GM19035 (cell line): Measurements from ENCODE around the gene ZNF77.
A peak's percentile ranks its signal among the peaks of the same experiment; 100 is the strongest.
"Not testable (repeated sequence)": the region's sequence is repeated elsewhere in the genome, so short reads cannot be mapped to it uniquely, and the experiment has no call there.

Source experiments
- ATAC-seq: cut with Tn5 transposase; IDR thresholded peaks from one replicate; pipeline ENCODE4 v1.9.1; 2021; ENCODE audit not compliant: unreplicated experiment

Gene ZNF77

GRCh38 chr19:2970201-2970835, 25.5 kb upstream of the ZNF77 start:
- ATAC-seq = no peak

GRCh38 chr19:2969104-2969504, 24.3 kb upstream of the ZNF77 start:
- ATAC-seq = no peak

- no peak for ATAC-seq
Observed at GRCh38 chr19:2967972-2968371, 23.2 kb upstream of the ZNF77 start.

- no peak for ATAC-seq
Observed at GRCh38 chr19:2964874-2965273, 20.1 kb upstream of the ZNF77 start.

GRCh38 chr19:2963631-2964030, 18.9 kb upstream of the ZNF77 start:
- not testable (repeated sequence) for ATAC-seq

GRCh38 chr19:2963122-2963521, 18.4 kb upstream of the ZNF77 start:
- no peak for ATAC-seq

GRCh38 chr19:2962018-2962670, 17.4 kb upstream of the ZNF77 start:
- no peak for ATAC-seq

- no peak for ATAC-seq
Observed at GRCh38 chr19:2960120-2960519, 15.3 kb upstream of the ZNF77 start.

GRCh38 chr19:2957160-2957559, 12.4 kb upstream of the ZNF77 start:
- ATAC-seq = no peak

GRCh38 chr19:2952953-2953481, 8.2 kb upstream of the ZNF77 start:
- no peak for ATAC-seq

GRCh38 chr19:2950286-2951124, 5.7 kb upstream of the ZNF77 start:
- ATAC-seq = peak; percentile 92

- ATAC-seq = peak; percentile 5
Observed at GRCh38 chr19:2949939-2950285, 5.1 kb upstream of the ZNF77 start.

GRCh38 chr19:2945575-2946184, 909 bp upstream of the ZNF77 start:
- no peak for ATAC-seq

- ATAC-seq = no peak
Observed at GRCh38 chr19:2944403-2944774, 382 bp downstream of the ZNF77 start.

GRCh38 chr19:2942928-2943640, 1.7 kb downstream of the ZNF77 start:
- ATAC-seq = no peak

GRCh38 chr19:2935863-2936262, 8.9 kb downstream of the ZNF77 start:
- ATAC-seq = not testable (repeated sequence)

GRCh38 chr19:2933490-2933910, 11.3 kb downstream of the ZNF77 start:
- ATAC-seq = no peak

- ATAC-seq = no peak
Observed at GRCh38 chr19:2927032-2927430, 17.7 kb downstream of the ZNF77 start.

- ATAC-seq = no peak
Observed at GRCh38 chr19:2926341-2927031, 18.3 kb downstream of the ZNF77 start.

- no peak for ATAC-seq
Observed at GRCh38 chr19:2923510-2923909, 21.3 kb downstream of the ZNF77 start.
